Putamen (tissue), 1 donor: ENCODE measurements around the gene TP73.

Source experiments
- DNase-seq: peaks from one replicate; pipeline ENCODE4 v3.0.0-alpha.2; 2016; ENCODE audit warnings: low spot score

TP73 gene

DNA sequence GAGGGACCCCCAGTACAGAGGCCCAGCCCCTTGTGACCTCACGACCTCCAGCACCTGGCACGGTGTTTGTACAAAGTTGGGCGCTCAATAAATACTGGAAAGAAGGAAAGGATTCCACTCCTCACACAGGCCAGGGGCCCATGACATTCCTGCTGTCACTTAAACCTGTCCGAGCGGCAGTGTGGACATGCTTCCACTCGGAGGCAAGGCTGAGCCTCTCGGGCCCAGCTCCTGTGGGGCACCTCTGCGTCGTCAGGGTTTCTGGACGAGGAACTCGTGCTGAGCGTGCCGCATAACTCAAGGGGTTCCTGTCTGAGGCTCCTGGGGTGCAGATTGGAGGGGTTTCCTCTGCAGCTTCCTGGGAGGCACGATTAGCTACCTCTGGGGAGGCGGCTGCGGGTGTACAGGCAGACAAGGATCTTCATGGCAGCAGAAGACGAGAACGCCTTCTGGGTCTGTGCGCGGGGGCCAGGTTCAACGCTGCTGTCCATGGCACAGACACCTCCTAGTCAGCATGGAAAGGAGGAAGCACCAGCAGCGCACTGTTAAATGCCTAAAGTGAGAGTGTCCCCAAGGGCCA, 116.6 kb downstream of the TP73 start:
- no peak for DNase-seq

DNA sequence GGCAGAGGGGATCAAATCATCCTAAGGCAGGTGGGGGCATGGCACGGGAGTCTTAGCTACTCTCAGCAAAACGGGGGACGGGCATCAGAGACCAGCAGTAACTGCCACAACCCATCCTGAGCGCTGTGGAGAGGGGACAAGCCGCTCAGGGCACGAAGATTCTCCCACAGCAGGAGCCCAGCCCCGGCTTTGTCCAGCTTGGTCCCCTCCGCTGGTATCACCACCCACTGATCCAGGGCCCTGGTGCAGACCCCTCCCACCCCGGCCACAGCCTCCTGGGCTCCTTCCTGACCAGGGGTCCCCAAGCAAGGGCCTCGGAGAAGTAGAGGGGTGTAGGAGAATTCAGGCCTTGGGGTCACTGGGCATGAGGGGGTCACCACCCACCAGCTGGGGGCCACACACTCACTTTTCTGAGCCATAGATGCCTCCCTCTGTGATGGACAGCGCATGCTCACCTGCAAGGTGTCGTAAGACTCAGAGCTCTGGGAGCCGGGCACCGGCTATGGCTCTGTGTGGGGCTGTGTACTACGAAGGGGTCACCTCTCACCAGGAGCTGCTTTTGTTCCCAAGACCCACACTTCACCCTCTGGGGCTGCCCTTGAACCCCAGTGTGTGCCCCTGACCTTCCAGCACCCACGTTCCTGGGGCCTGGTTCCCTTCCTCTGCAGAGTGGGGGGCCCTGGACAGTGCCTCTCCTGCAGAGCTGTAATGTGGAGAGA, 117.9 kb downstream of the TP73 start:
- no peak for DNase-seq

DNA sequence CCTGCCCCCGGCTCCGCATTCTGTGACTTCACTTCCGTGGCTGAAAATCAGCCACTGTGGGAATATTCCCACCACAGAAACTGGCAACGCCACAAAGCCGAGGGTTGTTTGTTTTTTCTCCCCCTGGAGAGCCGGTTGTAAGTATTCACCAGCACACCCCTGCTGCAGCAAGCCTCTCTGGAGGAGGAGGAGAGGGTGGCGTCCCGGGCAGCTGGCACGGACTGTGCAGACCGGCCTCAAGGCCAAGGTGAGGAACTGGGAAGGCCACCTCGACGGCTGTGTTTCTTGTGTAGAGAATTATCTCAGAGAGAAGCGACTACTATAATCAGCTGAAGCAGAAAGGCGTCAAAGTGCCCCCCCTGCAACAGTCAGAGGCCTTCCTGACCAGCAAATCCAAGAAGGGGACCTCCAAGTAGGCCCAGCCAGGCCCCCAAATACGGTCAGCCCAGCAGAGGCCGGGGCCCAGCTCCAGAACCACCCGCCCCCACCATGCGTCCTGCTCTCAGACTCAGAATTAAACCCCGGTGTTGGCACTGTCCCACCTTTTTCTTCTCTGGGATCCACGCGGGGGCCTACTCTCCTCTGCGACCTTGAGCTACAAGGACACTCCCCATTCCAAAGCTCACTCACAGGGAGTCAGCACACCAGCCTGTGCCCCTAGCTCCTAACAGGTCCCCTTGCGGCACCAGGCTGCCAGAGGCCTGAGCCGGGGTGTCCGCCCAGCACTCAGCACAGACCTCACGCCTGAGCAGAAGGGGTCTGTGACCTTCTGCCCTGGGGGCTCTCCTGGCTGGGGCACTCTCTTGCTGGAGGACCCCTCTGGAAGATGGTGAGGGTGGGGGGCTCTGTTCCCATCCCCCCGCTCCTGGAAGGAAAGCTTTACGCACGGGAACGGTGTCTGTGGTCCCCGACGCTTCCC, 119.1 kb downstream of the TP73 start:
- no peak for DNase-seq

DNA sequence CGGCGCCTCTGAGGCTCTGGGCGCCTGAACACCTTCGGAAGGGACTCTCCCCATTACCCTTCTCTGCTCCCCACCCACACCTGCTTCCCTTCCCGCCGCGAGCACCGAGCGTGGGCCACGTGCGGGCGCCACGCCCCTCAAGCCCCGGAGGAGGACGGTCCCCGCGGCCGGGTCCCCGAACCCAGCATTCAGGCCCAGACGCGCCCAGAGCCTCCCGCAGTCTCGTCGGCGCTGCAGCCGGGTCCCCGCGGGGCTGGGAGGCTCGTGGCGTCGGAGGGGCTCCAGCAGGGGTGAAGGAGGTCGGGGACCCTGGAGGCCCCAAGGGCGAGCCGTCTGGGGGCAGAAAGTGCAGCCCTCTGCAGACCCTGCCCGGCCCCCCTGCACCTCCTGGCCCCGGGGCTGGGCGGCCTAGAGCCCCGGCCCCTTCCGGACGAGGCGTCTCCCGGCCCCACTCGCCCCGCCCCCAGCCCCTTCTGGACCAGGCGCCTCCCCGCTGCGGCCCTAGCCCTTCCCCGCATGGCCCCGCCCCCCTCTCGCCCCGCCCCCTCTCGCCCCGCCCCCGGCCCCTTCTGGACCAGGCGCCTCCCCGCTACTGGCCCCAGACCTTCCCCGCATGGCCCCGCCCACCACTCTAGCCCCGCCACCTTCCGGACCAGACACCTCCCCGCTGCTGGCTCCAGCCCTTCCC, 119.9 kb downstream of the TP73 start:
- DNase-seq, result no peak

DNA sequence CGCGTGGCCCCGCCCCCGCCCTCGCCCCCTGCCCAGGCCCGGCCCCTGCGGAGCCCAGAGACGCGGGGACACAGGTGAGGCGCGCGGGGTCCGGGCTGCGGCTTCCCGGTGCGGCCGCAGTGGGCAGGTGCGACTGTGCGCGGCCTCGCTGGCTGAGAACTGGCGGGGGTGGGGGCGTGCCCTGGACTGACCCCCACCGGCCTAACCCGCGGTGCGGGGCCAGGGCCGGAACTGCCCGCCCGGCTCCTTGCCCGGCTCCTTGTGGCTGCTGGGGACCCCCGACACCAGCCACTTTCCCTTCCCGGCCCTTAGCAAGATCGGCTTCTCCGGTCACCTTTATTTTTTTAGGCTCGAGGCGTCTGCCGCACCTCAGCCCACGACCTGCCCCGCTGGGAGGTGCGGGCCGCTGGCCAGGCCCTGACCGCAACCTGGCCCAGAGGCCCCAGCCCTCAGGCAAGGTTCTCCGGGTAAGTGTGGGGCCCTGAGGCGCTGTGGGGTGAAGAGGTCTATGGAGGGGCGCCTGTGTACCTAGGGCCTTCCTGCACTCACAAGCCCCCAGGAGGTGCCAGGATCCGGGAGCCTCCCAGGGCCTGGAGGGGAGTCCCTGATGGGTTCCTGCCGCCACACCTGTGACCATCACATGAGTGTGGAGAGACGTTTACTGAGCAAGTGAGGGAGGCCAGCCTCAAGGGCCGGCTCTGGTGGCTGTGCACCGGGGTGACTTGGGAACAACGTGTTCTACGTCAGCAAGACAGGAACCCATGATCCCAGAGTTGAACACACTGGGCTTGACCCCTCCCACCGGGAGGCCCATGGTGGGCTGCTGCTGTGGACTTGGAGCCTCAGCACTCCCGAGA, 120.6 kb downstream of the TP73 start, which contains the start of gene SMIM1:
SMIM1 (plus strand) TSS at position 35 of the 857 bp plus-strand sequence. CDS start 2,625 bp downstream, outside the sequence.
- no peak for DNase-seq

DNA sequence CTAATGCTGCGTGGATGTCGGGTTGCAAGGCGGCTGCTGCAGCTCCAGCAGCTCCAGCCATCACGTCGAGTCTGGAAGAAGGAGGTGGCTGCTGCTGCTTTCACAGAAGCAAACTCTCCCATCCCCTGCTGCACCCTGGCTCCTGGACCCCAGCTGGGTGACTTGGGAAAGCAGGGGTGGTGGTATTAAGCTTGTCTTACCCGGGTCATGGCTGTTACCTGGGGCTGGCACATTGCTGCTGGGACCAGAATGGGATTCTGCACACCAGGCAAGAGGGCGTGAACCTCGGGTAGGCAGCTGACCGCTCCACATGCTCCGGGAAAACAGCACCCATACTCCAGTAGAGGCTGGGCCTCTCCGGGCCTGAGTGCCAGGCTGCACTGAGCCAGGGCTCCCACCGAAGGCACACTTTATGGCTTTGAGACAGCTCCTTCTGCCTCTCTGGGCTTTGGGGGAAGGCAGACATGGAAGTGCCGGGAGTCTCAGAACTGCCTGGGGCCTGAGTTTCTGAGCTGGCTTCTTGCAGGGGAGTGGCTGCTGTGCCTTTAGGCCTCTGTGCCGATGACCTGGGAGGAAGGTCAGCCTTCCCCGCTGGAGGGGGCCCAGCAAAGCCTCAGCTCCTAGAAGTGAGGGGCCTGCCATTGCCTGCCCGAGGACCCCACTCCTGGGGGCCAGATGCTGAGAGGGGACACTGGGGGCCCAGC, 121.4 kb downstream of the TP73 start:
- no peak for DNase-seq

DNA sequence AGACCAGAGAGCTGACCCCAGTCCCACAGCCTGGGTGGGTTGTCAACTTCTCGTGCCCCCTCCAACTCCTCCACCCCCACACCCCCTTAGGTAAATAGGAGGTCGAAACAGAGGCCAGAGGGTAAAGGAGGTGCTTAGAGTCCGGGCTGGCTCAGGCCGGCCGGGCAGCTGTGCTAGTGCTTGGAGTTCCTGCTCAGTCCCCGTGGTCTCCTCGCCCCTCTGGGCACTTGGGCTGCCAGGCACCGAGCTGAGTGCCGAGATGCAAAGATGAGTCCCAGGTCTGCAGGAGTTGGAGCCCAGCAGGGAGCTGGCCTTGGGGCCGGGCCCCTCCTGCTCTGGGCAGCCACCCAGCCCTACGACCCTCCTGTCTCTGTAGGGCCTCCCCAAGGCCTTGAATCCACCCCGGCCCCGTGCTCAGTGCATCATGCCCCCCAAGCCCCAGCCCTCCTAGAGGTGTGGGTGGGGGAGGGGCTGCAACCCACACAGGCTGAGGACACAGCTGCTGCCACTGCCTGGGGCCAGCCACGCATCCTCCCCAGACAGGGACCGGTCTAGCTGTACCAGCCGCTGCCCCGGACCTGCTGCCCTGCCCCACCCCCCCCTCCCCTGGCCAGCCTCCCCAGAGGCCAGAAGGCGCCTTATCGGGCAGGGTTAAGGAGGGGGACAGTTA, 122.1 kb downstream of the TP73 start:
- no peak for DNase-seq

DNA sequence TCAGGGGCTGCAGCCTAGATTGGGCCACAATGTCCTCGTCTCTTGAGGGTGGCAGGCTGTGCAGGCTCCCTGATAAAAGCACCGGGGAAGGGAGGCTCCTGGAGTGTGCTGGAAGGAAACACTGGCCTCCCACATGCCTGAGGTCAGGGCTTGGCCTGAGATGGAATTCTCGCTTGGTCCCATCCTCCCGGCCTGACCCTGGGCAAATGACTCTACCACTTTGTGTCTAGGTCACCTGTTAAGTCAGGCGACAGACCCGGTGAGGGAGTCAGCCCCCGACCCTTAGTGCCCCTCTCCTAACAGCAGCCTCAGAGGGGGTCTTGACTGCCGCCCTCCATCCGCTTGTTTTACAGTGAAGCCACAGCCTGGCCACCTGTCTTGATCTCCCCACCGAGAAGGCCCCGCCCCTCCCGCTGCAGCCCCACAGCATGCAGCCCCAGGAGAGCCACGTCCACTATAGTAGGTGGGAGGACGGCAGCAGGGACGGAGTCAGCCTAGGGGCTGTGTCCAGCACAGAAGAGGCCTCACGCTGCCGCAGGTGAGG, 122.7 kb downstream of the TP73 start:
- DNase-seq, result no peak

DNA sequence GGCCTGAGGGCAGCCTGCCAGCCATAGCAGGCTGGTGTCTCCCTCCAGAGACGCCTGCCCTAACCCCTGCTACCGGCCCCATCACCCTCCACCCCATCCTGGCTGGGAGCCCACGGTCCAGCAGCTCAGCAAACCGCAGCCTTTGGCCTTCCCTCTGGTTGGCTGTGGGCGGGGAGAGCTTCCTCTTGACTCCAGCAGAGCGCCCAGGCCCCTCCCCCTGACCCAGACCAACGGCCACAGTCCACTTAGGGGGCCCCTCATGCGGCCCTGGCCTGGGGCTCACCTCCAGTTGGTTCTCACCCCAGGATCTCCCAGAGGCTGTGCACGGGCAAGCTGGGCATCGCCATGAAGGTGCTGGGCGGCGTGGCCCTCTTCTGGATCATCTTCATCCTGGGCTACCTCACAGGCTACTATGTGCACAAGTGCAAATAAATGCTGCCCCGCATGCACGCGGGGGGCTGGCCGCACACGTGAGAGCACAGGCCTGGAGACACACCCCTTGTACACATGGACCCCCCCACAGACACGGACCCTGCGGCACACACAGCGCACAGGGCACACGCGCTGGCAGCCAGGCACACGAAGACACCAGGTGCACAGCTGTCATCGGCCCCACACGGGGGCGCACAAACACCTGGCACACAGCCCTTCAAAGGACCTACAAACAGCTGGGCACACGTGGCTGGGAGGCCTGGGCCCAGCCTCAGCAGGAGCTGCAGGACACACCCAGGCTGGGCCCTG, 123.3 kb downstream of the TP73 start:
- no peak for DNase-seq

DNA sequence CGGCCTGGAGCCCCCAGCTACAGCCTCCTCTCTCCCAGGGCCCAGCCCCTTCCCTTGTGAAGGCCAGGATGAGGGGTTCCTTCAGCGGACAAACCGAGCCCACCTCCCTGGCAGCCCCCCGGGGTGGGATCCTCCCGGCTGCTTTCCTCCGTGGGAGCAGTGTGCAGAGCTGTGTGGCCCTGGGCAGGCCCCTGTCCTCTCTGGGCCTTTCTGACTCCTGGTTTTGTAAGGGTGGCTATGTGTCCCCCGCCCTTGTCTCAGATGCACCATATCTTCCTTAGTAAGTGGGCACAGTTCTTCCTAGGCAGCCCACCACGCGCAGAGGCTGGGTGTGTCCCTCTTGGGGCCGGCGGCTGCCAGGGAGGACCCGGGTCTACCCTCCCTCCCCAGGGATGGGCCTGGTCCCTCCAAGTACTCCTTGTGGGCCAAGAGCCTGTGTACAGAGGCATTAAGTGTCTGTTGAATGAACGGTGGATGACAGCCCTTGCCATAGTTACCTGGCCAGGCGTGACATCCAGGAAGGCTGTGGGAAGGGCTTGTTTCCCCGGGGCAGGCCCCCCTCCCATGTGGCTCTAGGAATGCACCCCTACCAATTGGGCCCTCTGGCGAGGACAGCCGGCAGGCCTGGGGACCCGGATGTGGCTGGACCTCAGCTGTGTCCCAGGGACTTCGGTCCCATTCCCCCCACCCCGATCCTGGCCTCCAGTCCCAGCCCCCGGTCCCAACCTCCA, 124.1 kb downstream of the TP73 start:
- DNase-seq, result no peak

DNA sequence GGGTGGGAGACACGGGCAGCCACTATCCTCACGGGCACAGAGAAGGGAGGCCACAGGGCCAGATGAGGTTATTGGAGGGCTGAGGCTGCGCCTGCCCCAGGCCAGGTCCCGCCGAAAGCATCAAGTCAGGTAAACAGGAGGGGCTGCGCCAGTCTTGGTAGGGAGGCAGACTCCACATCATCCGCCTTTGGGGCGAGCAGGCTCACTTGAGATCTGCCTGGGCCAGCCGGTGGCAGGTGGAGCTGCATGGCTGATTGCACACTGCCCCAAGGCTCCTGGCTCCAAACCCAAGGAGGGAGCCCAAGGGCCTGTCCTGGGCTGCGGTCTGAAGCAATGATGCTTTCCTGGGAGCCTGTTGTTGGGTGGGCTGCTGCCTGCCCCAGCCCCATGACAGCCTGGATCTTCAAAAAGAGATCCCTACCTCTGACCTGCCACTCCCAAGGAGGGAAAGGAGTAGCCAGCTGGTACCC, 124.8 kb downstream of the TP73 start:
- DNase-seq, result no peak

DNA sequence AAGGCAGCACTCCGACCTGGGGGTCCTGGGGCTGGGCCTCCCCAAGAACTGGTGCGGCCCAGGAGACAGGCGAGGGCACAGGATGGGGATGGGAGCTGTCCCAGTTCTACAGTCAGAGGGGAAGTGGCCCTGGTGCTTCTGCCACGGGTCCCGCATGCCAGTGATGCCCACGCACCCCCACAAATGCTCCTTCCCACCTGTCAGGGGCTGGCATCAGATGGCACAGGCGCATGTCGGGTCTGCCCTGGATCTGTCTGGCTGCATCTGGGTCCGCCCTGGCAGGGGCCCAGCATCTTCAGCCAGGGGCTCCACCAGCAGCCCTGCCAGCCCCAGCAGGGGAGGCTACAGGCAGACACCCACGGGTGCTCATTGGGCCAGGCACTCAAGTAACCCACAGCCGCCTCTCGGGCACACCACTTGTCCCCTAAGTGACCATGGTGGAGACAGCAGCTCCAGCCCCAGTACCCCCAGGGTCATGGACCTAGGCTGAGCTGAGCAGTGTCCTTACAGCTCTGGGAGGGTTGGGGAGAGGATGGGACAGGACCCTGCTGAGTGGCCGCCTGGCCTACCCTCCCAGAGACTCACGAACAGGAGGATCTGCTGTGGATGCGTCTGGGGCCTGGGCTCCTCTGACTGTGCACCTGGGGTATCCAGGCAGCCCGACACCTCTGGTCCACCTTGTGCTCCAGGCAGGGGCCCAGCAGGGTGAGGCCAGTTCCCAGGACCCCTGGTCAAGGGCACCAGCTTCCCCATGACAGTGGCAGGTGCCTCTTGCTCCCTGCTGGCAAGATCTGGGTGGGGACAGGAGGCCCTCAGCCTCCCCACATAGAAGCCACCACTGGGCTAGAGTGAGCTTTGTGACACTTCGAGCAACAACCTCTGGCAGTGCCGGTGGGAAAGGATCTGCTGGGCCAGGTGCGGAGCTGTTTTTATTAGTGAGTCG, 125.6 kb downstream of the TP73 start:
- no peak for DNase-seq

DNA sequence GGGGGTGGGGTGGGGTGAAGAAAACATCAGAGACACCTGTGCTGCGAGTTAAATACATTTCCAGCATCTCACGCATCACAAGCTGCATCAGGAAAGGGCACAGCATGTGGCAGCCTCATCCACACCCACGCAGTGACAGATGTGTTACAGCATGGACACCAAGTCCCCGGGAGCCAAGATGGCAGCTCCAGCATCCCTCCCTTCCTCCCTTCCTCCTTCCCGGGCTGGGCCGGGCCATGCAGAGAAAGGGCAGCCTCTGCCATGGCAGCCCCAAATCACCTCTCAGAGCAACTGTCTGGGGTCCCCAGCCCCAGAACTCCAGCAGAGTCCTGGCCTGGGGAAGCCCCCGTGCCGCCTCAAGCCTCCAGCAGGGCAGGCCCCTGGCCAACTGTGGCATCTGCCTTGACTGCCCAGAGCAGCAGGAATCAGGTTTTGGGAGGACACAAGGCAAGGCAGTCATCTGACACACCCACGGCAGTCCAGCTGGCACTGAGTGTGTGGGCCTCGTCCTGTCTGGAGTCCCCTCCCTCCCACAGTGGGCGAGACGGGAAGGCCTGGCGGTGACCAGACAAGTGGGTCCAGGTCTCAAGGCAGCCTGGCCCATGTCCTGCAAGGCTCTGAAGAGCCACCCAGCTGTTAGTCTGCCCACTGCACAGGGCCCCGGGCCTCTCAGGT, 126.4 kb downstream of the TP73 start:
- DNase-seq, result no peak

DNA sequence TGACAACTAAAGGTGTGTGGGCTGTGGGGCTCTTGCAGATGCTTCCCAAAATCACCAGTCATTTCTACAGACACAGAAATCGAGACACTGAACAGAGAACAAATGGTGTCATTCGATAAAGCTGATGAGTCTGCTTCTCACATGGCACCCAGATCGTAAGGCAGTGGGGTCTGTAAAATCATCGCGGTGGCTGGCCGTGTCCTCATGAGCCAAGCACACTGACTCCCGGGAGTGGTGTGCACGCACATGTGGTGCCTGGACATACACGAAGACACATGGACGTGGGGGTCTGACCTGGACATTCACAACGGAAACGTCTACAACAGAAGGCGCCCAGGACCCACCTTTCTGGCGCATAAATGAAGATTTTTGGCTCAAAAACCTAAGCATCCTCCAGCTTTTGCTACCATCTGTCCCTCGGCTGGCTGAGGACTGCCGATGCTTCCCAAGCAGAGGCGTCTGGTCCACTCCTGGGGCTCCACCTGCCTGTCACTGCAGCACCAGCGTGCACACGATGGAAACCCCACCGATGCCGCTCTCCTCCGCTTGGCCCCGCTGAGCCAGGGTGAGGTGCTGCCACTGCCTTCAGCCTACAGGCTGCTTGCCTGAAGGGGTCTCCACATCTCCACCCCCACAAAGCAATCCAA, 127.1 kb downstream of the TP73 start:
- DNase-seq, result no peak

DNA sequence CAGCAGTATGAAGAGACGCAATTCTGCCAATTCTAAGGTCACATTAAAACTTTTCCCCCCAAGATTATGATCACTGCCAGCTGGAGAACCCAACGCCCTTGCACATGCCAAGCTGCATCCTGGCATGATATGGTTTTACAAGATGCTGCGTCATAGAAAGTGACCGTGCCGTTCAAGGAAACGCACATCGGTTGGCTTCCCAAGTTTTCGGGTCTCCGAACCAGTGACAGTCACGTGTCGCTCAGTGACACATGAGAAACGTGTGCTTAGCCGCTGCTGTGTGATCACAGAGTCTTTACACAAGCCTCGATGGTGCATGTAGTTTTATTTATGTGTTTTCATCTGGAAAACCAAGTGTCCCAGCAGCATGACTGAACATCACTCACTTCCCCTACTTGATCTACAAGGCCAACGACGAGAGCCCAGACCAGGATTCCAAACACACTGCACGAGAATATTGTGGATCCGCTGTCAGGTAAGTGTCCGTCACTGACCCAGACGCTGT, 127.6 kb downstream of the TP73 start:
- DNase-seq, result no peak

DNA sequence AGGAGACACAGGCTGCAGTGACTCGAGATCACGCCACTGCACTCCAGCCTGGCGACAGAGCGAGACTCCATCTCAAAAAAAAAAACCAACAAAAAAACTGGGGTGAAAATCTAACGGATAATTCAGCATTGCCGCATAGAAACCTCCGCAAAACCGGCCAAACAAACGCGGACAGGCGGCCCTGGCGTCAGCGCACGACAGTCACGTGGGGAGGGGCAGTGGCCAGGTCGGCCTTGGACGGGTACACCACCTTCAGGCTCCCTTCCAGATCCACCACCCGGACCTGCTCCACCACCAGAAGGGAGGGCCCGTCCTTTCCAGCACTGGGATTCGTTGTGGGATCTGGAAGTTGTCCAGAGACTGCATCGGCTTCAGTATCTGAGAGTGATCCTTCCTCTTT, 128.6 kb downstream of the TP73 start:
- no peak for DNase-seq
